Fibroblast of mammary gland (primary cell): ENCODE measurements around the gene AFAP1.

Source experiments
- DNase-seq: peaks from one replicate; pipeline ENCODE4 v3.0.0-alpha.2; 2010; ENCODE audit warnings: low read depth
- H3K4me3 ChIP-seq: 2 replicates; pipeline ENCODE4 v1.5.1; 2011; ENCODE audit warnings: low read depth, mild to moderate bottlenecking, low read length, moderate library complexity; ENCODE audit not compliant: control insufficient read depth
- TF ChIP-seq, protein P1 (sequence below): conservative IDR thresholded peaks from 2 replicates; pipeline ENCODE4 v1.5.1; 2011; ENCODE audit warnings: low read depth, low read length, inconsistent platforms; ENCODE audit not compliant: control insufficient read depth, insufficient read depth

AFAP1 gene

GRCh38 chr4:7797330-7797729 is 142.3 kb downstream of the AFAP1 start:
- H3K4me3 ChIP-seq = no peak overlapping the region
- DNase-seq = no peak
- TF ChIP-seq, protein P1, sequence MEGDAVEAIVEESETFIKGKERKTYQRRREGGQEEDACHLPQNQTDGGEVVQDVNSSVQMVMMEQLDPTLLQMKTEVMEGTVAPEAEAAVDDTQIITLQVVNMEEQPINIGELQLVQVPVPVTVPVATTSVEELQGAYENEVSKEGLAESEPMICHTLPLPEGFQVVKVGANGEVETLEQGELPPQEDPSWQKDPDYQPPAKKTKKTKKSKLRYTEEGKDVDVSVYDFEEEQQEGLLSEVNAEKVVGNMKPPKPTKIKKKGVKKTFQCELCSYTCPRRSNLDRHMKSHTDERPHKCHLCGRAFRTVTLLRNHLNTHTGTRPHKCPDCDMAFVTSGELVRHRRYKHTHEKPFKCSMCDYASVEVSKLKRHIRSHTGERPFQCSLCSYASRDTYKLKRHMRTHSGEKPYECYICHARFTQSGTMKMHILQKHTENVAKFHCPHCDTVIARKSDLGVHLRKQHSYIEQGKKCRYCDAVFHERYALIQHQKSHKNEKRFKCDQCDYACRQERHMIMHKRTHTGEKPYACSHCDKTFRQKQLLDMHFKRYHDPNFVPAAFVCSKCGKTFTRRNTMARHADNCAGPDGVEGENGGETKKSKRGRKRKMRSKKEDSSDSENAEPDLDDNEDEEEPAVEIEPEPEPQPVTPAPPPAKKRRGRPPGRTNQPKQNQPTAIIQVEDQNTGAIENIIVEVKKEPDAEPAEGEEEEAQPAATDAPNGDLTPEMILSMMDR = no peak

DNA sequence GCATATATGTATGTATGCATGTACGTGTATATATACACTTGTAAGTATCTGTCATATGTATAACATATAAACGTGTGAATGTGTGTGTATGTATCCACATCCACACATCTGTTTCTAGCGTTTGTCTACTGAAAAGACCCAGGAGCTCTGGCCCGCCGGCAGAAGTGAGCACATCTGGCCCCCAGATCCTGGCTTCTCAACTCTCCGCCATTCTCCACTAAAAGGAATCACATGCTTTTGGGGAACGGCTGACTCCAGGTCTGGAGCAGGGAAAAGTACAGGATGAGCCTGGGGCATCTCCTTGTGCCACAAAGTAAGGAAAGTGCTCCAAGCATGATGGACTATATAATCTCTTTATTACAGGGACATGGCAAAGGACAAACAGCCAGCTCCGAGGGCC is 143.7 kb downstream of the AFAP1 start:
- H3K4me3 ChIP-seq = no peak overlapping the region
- no peak for DNase-seq
- TF ChIP-seq, protein P1 = no peak

GRCh38 chr4:7793186-7793585 is 146.5 kb downstream of the AFAP1 start:
- no peak for DNase-seq
- TF ChIP-seq, protein P1 = no peak
- H3K4me3 ChIP-seq = no peak overlapping the region

DNA sequence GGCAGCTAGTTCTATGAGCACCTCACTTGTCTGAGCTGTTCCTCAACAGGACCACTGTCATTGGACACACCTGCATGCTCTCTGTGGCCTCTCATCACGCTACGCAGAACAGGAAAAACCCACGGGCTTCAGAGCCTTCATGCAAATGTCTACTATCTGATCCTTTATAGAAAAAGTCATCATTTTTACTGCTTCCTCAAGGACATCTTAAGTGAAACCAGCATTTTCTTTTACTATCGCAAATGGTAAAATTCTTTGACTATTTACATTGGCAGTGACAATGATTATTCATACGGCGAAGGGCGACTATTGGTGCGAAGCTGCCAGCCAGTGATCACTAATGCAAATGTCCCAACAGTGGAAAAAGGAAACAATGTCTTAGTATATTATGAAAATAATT is 147.0 kb downstream of the AFAP1 start:
- no peak for DNase-seq
- TF ChIP-seq, protein P1 = no peak
- no peak overlapping the region for H3K4me3 ChIP-seq

DNA sequence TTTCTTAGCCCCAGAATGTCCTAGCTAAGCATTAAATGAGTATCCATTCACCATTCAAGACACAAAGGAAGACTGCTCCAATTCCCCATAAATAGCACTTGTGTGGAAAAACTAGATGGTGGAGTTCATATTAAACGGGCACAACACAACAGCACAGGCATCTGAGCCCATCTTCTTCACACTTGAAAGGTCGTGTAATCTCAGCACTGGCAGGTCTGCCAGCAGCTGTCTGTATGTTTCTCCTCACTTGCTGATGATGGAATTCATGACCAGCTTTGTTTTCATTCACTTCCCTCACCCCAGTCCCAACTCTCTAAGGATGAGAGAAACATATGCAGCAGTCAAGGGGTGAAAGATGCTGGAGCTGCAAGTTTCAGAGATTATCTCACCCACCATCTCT is 148.7 kb downstream of the AFAP1 start:
- no peak for DNase-seq
- no peak overlapping the region for H3K4me3 ChIP-seq
- TF ChIP-seq, protein P1 = no peak

- TF ChIP-seq, protein P1 = no peak
- no peak overlapping the region for H3K4me3 ChIP-seq
- no peak for DNase-seq
Measured at GRCh38 chr4:7790023-7790422, 149.6 kb downstream of the AFAP1 start.
